WTC11 (cell line): ENCODE measurements around the gene S1PR2.

ENCODE experiments used
- CTCF ChIP-seq: fragments of 200-600 bp; IDR thresholded peaks from 2 replicates; pipeline ENCODE4 v1.8.0; 2022; ENCODE audit warnings: antibody characterized with exemption
- SP1 ChIP-seq: sonication (generic); formaldehyde crosslinking; conservative IDR thresholded peaks from 2 replicates; pipeline ENCODE4 v1.8.1; 2022; ENCODE audit warnings: missing genetic modification reagents
- TF ChIP-seq, protein P1 (sequence below): sonication (generic); formaldehyde crosslinking; IDR thresholded peaks from 2 replicates; pipeline ENCODE4 v1.8.1; 2022; ENCODE audit warnings: low read depth, mild to moderate bottlenecking, moderate library complexity, missing genetic modification reagents, borderline replicate concordance
- TF ChIP-seq, protein P2 (sequence below): fragments of 250-450 bp; sonication (Bioruptor Pico); IDR thresholded peaks from 2 replicates; pipeline ENCODE4 v2.1.2; 2022; ENCODE audit warnings: mild to moderate bottlenecking, moderate library complexity

- no peak for TF ChIP-seq CTCF
- no peak for TF ChIP-seq SP1 (CRISPR knock-in tag)
- TF ChIP-seq, protein P1, sequence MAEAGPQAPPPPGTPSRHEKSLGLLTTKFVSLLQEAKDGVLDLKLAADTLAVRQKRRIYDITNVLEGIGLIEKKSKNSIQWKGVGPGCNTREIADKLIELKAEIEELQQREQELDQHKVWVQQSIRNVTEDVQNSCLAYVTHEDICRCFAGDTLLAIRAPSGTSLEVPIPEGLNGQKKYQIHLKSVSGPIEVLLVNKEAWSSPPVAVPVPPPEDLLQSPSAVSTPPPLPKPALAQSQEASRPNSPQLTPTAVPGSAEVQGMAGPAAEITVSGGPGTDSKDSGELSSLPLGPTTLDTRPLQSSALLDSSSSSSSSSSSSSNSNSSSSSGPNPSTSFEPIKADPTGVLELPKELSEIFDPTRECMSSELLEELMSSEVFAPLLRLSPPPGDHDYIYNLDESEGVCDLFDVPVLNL (CRISPR knock-in tag), result no peak
- TF ChIP-seq, protein P2, sequence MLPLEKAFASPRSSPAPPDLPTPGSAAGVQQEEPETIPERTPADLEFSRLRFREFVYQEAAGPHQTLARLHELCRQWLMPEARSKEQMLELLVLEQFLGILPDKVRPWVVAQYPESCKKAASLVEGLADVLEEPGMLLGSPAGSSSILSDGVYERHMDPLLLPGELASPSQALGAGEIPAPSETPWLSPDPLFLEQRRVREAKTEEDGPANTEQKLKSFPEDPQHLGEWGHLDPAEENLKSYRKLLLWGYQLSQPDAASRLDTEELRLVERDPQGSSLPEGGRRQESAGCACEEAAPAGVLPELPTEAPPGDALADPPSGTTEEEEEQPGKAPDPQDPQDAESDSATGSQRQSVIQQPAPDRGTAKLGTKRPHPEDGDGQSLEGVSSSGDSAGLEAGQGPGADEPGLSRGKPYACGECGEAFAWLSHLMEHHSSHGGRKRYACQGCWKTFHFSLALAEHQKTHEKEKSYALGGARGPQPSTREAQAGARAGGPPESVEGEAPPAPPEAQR (CRISPR knock-in tag), result no peak
These were observed 35.6 kb upstream of the S1PR2 start for GRCh38 chr19:10266706-10267105.
